Esophagus muscularis mucosa (tissue), 3 donors: ENCODE results near the gene PARP6.

Experiments used
- POLR2A ChIP-seq: fragments of 450-650 bp; IDR thresholded peaks from one replicate; pipeline ENCODE4 v1.6.1; 2017; ENCODE audit warnings: antibody characterized with exemption, moderate library complexity, mild to moderate bottlenecking, low read depth
- TF ChIP-seq, protein P1 (sequence below), 3 experiments: fragments of 200-600 bp in 2 of 3; fragments of 450-650 bp in 1 of 3; sonication (generic) in 2 of 3; IDR thresholded peaks; one replicate each; pipeline ENCODE4 v1.5.1; 2017 to 2019; ENCODE audit warnings: antibody characterized with exemption in 3 of 3, mild to moderate bottlenecking in 2 of 3, moderate library complexity in 1 of 3

DNA sequence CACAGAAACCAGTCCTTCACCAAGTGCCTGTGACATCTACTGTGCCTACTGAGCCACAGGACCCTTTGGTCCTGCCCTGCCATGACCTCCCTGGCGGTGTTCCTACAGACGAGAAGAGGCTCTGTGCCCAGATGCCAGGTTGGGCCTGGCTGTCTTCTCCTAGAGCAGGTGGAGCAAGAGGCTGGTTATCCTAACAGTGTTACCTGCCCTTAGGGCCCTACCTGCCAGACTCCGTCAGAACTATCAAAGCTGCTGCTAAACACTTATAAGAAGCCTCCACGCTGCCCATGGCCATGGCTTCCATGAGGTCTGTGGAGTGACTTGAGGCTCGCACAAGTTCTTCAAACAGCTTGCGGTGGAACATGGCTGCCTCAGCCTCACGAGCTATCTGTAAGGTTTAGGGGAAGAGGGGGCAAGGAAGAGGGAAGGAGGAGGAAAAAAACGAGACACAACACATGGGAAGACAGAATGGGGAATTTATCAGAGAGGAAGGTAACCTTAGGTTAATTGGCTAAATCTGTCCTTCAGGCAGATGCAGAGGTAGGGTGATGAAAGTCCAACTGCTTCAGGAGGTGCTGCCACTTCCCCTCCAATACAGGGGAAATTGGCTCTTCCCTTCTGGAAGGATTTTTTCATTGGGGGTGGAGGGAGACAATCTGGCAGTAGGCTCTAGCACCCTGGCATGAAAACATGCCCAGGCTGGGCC is 69.4 kb downstream of the PARP6 start:
- TF ChIP-seq, protein P1, sequence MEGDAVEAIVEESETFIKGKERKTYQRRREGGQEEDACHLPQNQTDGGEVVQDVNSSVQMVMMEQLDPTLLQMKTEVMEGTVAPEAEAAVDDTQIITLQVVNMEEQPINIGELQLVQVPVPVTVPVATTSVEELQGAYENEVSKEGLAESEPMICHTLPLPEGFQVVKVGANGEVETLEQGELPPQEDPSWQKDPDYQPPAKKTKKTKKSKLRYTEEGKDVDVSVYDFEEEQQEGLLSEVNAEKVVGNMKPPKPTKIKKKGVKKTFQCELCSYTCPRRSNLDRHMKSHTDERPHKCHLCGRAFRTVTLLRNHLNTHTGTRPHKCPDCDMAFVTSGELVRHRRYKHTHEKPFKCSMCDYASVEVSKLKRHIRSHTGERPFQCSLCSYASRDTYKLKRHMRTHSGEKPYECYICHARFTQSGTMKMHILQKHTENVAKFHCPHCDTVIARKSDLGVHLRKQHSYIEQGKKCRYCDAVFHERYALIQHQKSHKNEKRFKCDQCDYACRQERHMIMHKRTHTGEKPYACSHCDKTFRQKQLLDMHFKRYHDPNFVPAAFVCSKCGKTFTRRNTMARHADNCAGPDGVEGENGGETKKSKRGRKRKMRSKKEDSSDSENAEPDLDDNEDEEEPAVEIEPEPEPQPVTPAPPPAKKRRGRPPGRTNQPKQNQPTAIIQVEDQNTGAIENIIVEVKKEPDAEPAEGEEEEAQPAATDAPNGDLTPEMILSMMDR (IDR thresholded peaks at IDR 0.05) = no peak
- no peak for TF ChIP-seq POLR2A
